Liver (tissue), 9 donors: ENCODE results near the gene NKD2. TPM values are rescaled to one million over a fixed set of nuclear protein-coding genes. Genes with fewer than 3 reads are reported as not detected.

Experiments
- DNase-seq: peaks from one replicate; pipeline ENCODE4 v3.0.0-alpha.2; 2017; ENCODE audit warnings: low spot score
- H3K27ac ChIP-seq, 2 donors: one replicate each; pipeline ENCODE4 v1.7.0; 2013; ENCODE audit warnings: inconsistent platforms in 2 of 2, low read length in 2 of 2, control low read depth in 1 of 2, low read depth in 1 of 2, mild to moderate bottlenecking in 1 of 2
- H3K27me3 ChIP-seq, 4 donors: one replicate each; pipeline versions ENCODE4 v1.6.1 to v1.7.0; 2013; ENCODE audit warnings: low read length in 3 of 4, inconsistent platforms in 1 of 4, mild to moderate bottlenecking in 1 of 4, moderate library complexity in 1 of 4; ENCODE audit not compliant: control insufficient read depth in 4 of 4, insufficient read depth in 4 of 4
- H3K36me3 ChIP-seq, 4 donors: one replicate each; pipeline versions ENCODE4 v1.6.1 to v1.7.0; 2013; ENCODE audit warnings: low read length in 3 of 4, mild to moderate bottlenecking in 3 of 4, low read depth in 1 of 4, moderate library complexity in 1 of 4; ENCODE audit not compliant: control insufficient read depth in 4 of 4, insufficient read depth in 3 of 4
- H3K4me1 ChIP-seq, 4 donors: one replicate each; pipeline versions ENCODE4 v1.6.1 to v1.7.0; 2013; ENCODE audit warnings: low read length in 3 of 4, mild to moderate bottlenecking in 3 of 4, moderate library complexity in 1 of 4; ENCODE audit not compliant: control insufficient read depth in 4 of 4, insufficient read depth in 4 of 4
- H3K4me3 ChIP-seq, 3 donors: one replicate each; pipeline versions ENCODE4 v1.6.1 to v1.7.0; 2013; ENCODE audit warnings: low read length in 3 of 3, control low read depth in 1 of 3, low read depth in 1 of 3, mild to moderate bottlenecking in 1 of 3
- H3K9ac ChIP-seq, 2 donors: one replicate each; pipeline ENCODE4 v1.7.0; 2013; ENCODE audit warnings: low read length in 2 of 2, mild to moderate bottlenecking in 2 of 2, moderate library complexity in 2 of 2, control low read depth in 1 of 2, low read depth in 1 of 2
- H3K9me3 ChIP-seq, 4 donors: one replicate each; pipeline versions ENCODE4 v1.6.1 to v1.7.0; 2013; ENCODE audit warnings: low read length in 3 of 4; ENCODE audit not compliant: control insufficient read depth in 4 of 4
- CTCF ChIP-seq: fragments of 150-350 bp; IDR thresholded peaks from 2 replicates; pipeline ENCODE4 v1.5.1; 2017; ENCODE audit warnings: improper control_type of control experiment, low read depth, low read length; ENCODE audit not compliant: missing input control
- EGR1 ChIP-seq, 2 donors: IDR thresholded peaks; 2 replicates each; pipeline ENCODE4 v1.6.1; 2016 to 2018; ENCODE audit warnings: antibody characterized with exemption in 2 of 2, low read depth in 2 of 2
- FOXA1 ChIP-seq: IDR thresholded peaks from 2 replicates; pipeline ENCODE4 v1.6.1; 2016; ENCODE audit warnings: antibody characterized with exemption
- FOXA2 ChIP-seq: IDR thresholded peaks from 2 replicates; pipeline ENCODE4 v1.6.1; 2016; ENCODE audit warnings: antibody characterized with exemption
- GABPA ChIP-seq, 2 donors: IDR thresholded peaks in 1 of 2; conservative IDR thresholded peaks in 1 of 2; 2 replicates each; pipeline ENCODE4 v1.6.1; 2016; ENCODE audit warnings: antibody characterized with exemption in 2 of 2, mild to moderate bottlenecking in 1 of 2, moderate library complexity in 1 of 2
- HNF4A ChIP-seq, 2 donors: conservative IDR thresholded peaks; 2 replicates each; pipeline ENCODE4 v1.6.1; 2016; ENCODE audit warnings: antibody characterized with exemption in 2 of 2, mild to moderate bottlenecking in 2 of 2
- HNF4G ChIP-seq: IDR thresholded peaks from 2 replicates; pipeline ENCODE4 v1.6.1; 2016; ENCODE audit warnings: antibody characterized with exemption
- MAX ChIP-seq: IDR thresholded peaks from 2 replicates; pipeline ENCODE4 v1.6.1; 2016; ENCODE audit warnings: antibody characterized with exemption
- NR2F2 ChIP-seq: IDR thresholded peaks from 2 replicates; pipeline ENCODE4 v1.6.1; 2016; ENCODE audit warnings: antibody characterized with exemption
- RAD21 ChIP-seq, 2 donors: IDR thresholded peaks; 2 replicates each; pipeline ENCODE4 v1.6.1; 2016; ENCODE audit warnings: antibody characterized with exemption in 2 of 2, mild to moderate bottlenecking in 2 of 2
- RXRA ChIP-seq, 2 donors: IDR thresholded peaks; 2 replicates each; pipeline ENCODE4 v1.6.1; 2017 to 2018; ENCODE audit warnings: antibody characterized with exemption in 2 of 2, mild to moderate bottlenecking in 1 of 2
- SP1 ChIP-seq: IDR thresholded peaks from 2 replicates; pipeline ENCODE4 v1.6.1; 2018; ENCODE audit warnings: antibody characterized with exemption, mild to moderate bottlenecking
- TAF1 ChIP-seq: conservative IDR thresholded peaks from 2 replicates; pipeline ENCODE4 v1.6.1; 2016; ENCODE audit warnings: antibody characterized with exemption, mild to moderate bottlenecking
- YY1 ChIP-seq: IDR thresholded peaks from 2 replicates; pipeline ENCODE4 v1.6.1; 2016; ENCODE audit warnings: antibody characterized with exemption, mild to moderate bottlenecking
- ZBTB33 ChIP-seq: IDR thresholded peaks from 2 replicates; pipeline ENCODE4 v1.6.1; 2016; ENCODE audit warnings: antibody characterized with exemption
- WGBS: extraction: QIAGEN DNeasy Blood & Tissue Kit; methylation state at CpG from one replicate; pipeline ENCODE4 v1.1.7; 2013; 5-methylcytosine and 5-hydroxymethylcytosine counted together
- polyA plus RNA-seq, 2 donors: library from polyadenylated mRNA; stranded (reverse) in 1 of 2; unstranded in 1 of 2; fragments of 200-250 nt in 1 of 2; fragments of >200 nt in 1 of 2; fragmentation: Nextera tagmentation in 1 of 2; extraction: Ambion mirVana in 1 of 2; gene quantifications; one replicate each; pipeline versions ENCODE4 v1.2.1 to v1.2.3, GENCODE V29; 2013 to 2015
- total RNA-seq, 2 donors: library from RNA; depleted of rRNA; stranded (reverse); fragments of >200 nt; gene quantifications; one replicate each; pipeline ENCODE4 v1.2.3, GENCODE V29; 2014
- TF ChIP-seq, protein P1 (sequence below): IDR thresholded peaks from 2 replicates; pipeline ENCODE4 v1.6.1; 2016; ENCODE audit warnings: antibody characterized with exemption, mild to moderate bottlenecking
- donor health status: healthy.
- donor health status: healthy.
- donor health status: healthy.
- donor health status: healthy.
- donor health status: healthy.

Gene NKD2
- total and polyA plus RNA-seq, 4 donors = 0.09 to 1.3 (median 0.42) TPM

DNA sequence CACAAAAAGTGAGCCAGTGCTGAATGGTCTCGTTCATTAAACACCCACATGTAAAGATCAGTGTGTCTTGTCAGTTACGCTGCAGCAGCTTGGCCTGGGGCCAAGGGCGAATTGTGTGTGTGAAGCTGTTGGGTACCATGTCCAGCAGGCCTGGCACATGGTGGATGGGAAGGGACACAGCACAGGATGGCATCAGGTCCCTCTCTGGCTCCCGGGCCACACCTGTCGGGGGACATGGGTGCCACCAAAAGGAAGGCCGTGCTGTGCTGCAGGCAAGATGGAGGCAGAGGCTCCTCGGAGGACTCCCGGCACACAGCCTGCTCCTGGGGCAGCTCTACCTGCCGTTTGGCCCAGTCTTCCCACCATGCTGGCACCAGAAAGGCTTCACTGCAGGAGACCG is 32.0 kb downstream of the NKD2 start:
- Histone ChIP-seq H3K9ac (no peak overlapping the region), H3K27ac (no peak overlapping the region), H3K9me3 (no peaks in the 10 kb centered on the region), H3K27me3 (no peaks in the 10 kb centered on the region), H3K4me3 (no peak overlapping the region), H3K36me3 (no peaks in the 10 kb centered on the region), H3K4me1 (no peaks in the 10 kb centered on the region)
- no peak for TF ChIP-seq MAX
- TF ChIP-seq YY1 = no peak
- TF ChIP-seq FOXA1 = no peak
- TF ChIP-seq SP1 = no peak
- no peak for TF ChIP-seq TAF1
- no peak for TF ChIP-seq RAD21 (IDR thresholded peaks at IDR 0.05)
- TF ChIP-seq ZBTB33 = no peak
- no peak for TF ChIP-seq RXRA (IDR thresholded peaks at IDR 0.05)
- no peak for TF ChIP-seq FOXA2
- TF ChIP-seq, protein P1, sequence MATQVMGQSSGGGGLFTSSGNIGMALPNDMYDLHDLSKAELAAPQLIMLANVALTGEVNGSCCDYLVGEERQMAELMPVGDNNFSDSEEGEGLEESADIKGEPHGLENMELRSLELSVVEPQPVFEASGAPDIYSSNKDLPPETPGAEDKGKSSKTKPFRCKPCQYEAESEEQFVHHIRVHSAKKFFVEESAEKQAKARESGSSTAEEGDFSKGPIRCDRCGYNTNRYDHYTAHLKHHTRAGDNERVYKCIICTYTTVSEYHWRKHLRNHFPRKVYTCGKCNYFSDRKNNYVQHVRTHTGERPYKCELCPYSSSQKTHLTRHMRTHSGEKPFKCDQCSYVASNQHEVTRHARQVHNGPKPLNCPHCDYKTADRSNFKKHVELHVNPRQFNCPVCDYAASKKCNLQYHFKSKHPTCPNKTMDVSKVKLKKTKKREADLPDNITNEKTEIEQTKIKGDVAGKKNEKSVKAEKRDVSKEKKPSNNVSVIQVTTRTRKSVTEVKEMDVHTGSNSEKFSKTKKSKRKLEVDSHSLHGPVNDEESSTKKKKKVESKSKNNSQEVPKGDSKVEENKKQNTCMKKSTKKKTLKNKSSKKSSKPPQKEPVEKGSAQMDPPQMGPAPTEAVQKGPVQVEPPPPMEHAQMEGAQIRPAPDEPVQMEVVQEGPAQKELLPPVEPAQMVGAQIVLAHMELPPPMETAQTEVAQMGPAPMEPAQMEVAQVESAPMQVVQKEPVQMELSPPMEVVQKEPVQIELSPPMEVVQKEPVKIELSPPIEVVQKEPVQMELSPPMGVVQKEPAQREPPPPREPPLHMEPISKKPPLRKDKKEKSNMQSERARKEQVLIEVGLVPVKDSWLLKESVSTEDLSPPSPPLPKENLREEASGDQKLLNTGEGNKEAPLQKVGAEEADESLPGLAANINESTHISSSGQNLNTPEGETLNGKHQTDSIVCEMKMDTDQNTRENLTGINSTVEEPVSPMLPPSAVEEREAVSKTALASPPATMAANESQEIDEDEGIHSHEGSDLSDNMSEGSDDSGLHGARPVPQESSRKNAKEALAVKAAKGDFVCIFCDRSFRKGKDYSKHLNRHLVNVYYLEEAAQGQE = no peak
- WGBS = 93% methylated on average over 10 of the region's 10 CpGs
- DNase-seq = no peak

- 88% methylated on average over 15 of the region's 15 CpGs for WGBS
- Histone ChIP-seq H3K27me3 (no peaks in the 10 kb centered on the region), H3K9ac (no peak overlapping the region), H3K9me3 (no peaks in the 10 kb centered on the region), H3K36me3 (no peaks in the 10 kb centered on the region), H3K4me3 (no peak overlapping the region), H3K27ac (no peak overlapping the region), H3K4me1 (no peaks in the 10 kb centered on the region)
- no peak for DNase-seq
- no peak for TF ChIP-seq HNF4G
- TF ChIP-seq, protein P1 = no peak
- TF ChIP-seq EGR1 (IDR thresholded peaks at IDR 0.05; ENCODE audit: low read depth in 2 of 2) = no peak
- TF ChIP-seq RXRA (IDR thresholded peaks at IDR 0.05) = no peak
- no peak for TF ChIP-seq TAF1
- no peak for TF ChIP-seq RAD21 (IDR thresholded peaks at IDR 0.05)
- TF ChIP-seq FOXA2 = no peak
- TF ChIP-seq FOXA1 = no peak
- no peak for TF ChIP-seq HNF4A (conservative IDR thresholded peaks at IDR 0.05)
- no peak for TF ChIP-seq NR2F2
- no peak for TF ChIP-seq ZBTB33
- TF ChIP-seq GABPA (IDR thresholded peaks at IDR 0.05 in 1 of 2, conservative IDR thresholded peaks at IDR 0.05 in 1 of 2) = no peak
- no peak for TF ChIP-seq MAX
- no peak for TF ChIP-seq CTCF
- TF ChIP-seq YY1 = no peak
Measured at GRCh38 chr5:1041225-1042143, 32.9 kb downstream of the NKD2 start.
